Stimulated activated CD8-positive, alpha-beta memory T cell treated with anti-CD3 and anti-CD28 coated beads, Interleukin-4, amount 100 ng/mL, for 48 hours (primary cell): Measurements from ENCODE around the gene ATP2C1.
"Not testable (repeated sequence)": the region's sequence is repeated elsewhere in the genome, so short reads cannot be mapped to it uniquely, and the experiment has no call there.

Experiments
- DNase-seq: peaks from one replicate; pipeline ENCODE4 v3.0.0-alpha.2; 2020

The ATP2C1 gene

GRCh38 chr3:130948001-130948773 lies 54.3 kb downstream of the ATP2C1 start:
- no peak for DNase-seq

- DNase-seq, result no peak
Measured at GRCh38 chr3:130948929-130949328, 55.0 kb downstream of the ATP2C1 start.

- DNase-seq, result no peak
Measured at GRCh38 chr3:130950124-130950523, 56.2 kb downstream of the ATP2C1 start.

GRCh38 chr3:130950641-130951040 lies 56.8 kb downstream of the ATP2C1 start:
- DNase-seq, result no peak

- DNase-seq, result no peak
Measured at GRCh38 chr3:130955481-130955880, 61.6 kb downstream of the ATP2C1 start.

- no peak for DNase-seq
Measured at GRCh38 chr3:130956281-130956680, 62.4 kb downstream of the ATP2C1 start.

- DNase-seq, result no peak
Measured at GRCh38 chr3:130956721-130957120, 62.8 kb downstream of the ATP2C1 start.

- no peak for DNase-seq
Measured at GRCh38 chr3:130960139-130960795, 66.4 kb downstream of the ATP2C1 start.

GRCh38 chr3:130961458-130961857 lies 67.6 kb downstream of the ATP2C1 start:
- no peak for DNase-seq

GRCh38 chr3:130963444-130963843 lies 69.6 kb downstream of the ATP2C1 start:
- no peak for DNase-seq

GRCh38 chr3:130963878-130964277 lies 70.0 kb downstream of the ATP2C1 start:
- no peak for DNase-seq

- DNase-seq, result no peak
Measured at GRCh38 chr3:130967281-130967680, 73.4 kb downstream of the ATP2C1 start.

- DNase-seq, result no peak
Measured at GRCh38 chr3:130968221-130968620, 74.3 kb downstream of the ATP2C1 start.

- no peak for DNase-seq
Measured at GRCh38 chr3:130969621-130970020, 75.7 kb downstream of the ATP2C1 start.

GRCh38 chr3:130971208-130971607 lies 77.3 kb downstream of the ATP2C1 start:
- DNase-seq, result no peak

GRCh38 chr3:130972592-130972991 lies 78.7 kb downstream of the ATP2C1 start:
- not testable (repeated sequence) for DNase-seq

GRCh38 chr3:130973406-130973805 lies 79.5 kb downstream of the ATP2C1 start:
- no peak for DNase-seq

- no peak for DNase-seq
Measured at GRCh38 chr3:130974201-130974600, 80.3 kb downstream of the ATP2C1 start.

- DNase-seq, result no peak
Measured at GRCh38 chr3:130975251-130975650, 81.4 kb downstream of the ATP2C1 start.

GRCh38 chr3:130976706-130977105 lies 82.8 kb downstream of the ATP2C1 start:
- no peak for DNase-seq

- DNase-seq, result no peak
Measured at GRCh38 chr3:130979117-130979516, 85.2 kb downstream of the ATP2C1 start.

- no peak for DNase-seq
Measured at GRCh38 chr3:130981469-130981868, 87.6 kb downstream of the ATP2C1 start.

GRCh38 chr3:130990282-130990681 lies 96.4 kb downstream of the ATP2C1 start:
- no peak for DNase-seq

- no peak for DNase-seq
Measured at GRCh38 chr3:130991126-130991525, 97.2 kb downstream of the ATP2C1 start.

- no peak for DNase-seq
Measured at GRCh38 chr3:130992344-130992743, 98.5 kb downstream of the ATP2C1 start.
